Measurements from ENCODE around the gene ANXA7.
"Not testable (repeated sequence)": the region's sequence is repeated elsewhere in the genome, so short reads cannot be mapped to it uniquely, and the experiment has no call there.

Gene ANXA7

GRCh38 chr10:73408061-73408460 lies 5.8 kb downstream of the ANXA7 start:
- no peak for DNase-seq (ENCODE audit: low read depth in 2 of 2, low spot score in 1 of 2)

GRCh38 chr10:73407495-73407894 lies 6.4 kb downstream of the ANXA7 start:
- no peak for DNase-seq (ENCODE audit: low read depth in 2 of 2, low spot score in 1 of 2)

- DNase-seq (ENCODE audit: low read depth in 2 of 2, low spot score in 1 of 2), result no peak
Observed at GRCh38 chr10:73406846-73407245, 7.0 kb downstream of the ANXA7 start.

GRCh38 chr10:73405556-73405955 lies 8.3 kb downstream of the ANXA7 start:
- no peak for DNase-seq (ENCODE audit: low read depth in 2 of 2, low spot score in 1 of 2)

- DNase-seq (ENCODE audit: low read depth in 2 of 2, low spot score in 1 of 2), result no peak
Observed at GRCh38 chr10:73404690-73405089, 9.2 kb downstream of the ANXA7 start.

- no peak for DNase-seq (ENCODE audit: low read depth in 2 of 2, low spot score in 1 of 2)
Observed at GRCh38 chr10:73401636-73402035, 12.2 kb downstream of the ANXA7 start.

- DNase-seq (ENCODE audit: low read depth in 2 of 2, low spot score in 1 of 2), result no peak
Observed at GRCh38 chr10:73399063-73399462, 14.8 kb downstream of the ANXA7 start.

GRCh38 chr10:73398024-73398423 lies 15.8 kb downstream of the ANXA7 start:
- no peak for DNase-seq (ENCODE audit: low read depth in 2 of 2, low spot score in 1 of 2)

- not testable (repeated sequence) for DNase-seq (ENCODE audit: low read depth in 2 of 2, low spot score in 1 of 2)
Observed at GRCh38 chr10:73394325-73394724, 19.5 kb downstream of the ANXA7 start.

GRCh38 chr10:73388228-73388627 lies 25.6 kb downstream of the ANXA7 start:
- no peak for DNase-seq (ENCODE audit: low read depth in 2 of 2, low spot score in 1 of 2)

GRCh38 chr10:73386583-73386982 lies 27.3 kb downstream of the ANXA7 start:
- no peak for DNase-seq (ENCODE audit: low read depth in 2 of 2, low spot score in 1 of 2)

GRCh38 chr10:73379064-73379748 lies 34.7 kb downstream of the ANXA7 start:
- no peak for DNase-seq (ENCODE audit: low read depth in 2 of 2, low spot score in 1 of 2)

GRCh38 chr10:73376679-73377078 lies 37.2 kb downstream of the ANXA7 start:
- DNase-seq (ENCODE audit: low read depth in 2 of 2, low spot score in 1 of 2), result no peak

- no peak for DNase-seq (ENCODE audit: low read depth in 2 of 2, low spot score in 1 of 2)
Observed at GRCh38 chr10:73368238-73368637, 45.6 kb downstream of the ANXA7 start.

GRCh38 chr10:73366381-73367298 lies 47.2 kb downstream of the ANXA7 start:
- no peak for DNase-seq (ENCODE audit: low read depth in 2 of 2, low spot score in 1 of 2)

- DNase-seq (ENCODE audit: low read depth in 2 of 2, low spot score in 1 of 2), result no peak
Observed at GRCh38 chr10:73364964-73365363, 48.9 kb downstream of the ANXA7 start.

- DNase-seq (ENCODE audit: low read depth in 2 of 2, low spot score in 1 of 2), result no peak
Observed at GRCh38 chr10:73359492-73359891, 54.4 kb downstream of the ANXA7 start.

GRCh38 chr10:73358331-73359279 lies 55.3 kb downstream of the ANXA7 start, which contains the start of gene CFAP70:
Gene CFAP70, minus strand, starts transcription at chr10:73358864. Its CDS starts 4,068 bp downstream, at chr10:73354796.
- DNase-seq (ENCODE audit: low read depth in 2 of 2, low spot score in 1 of 2), result peak; percentile 60 to 80

- no peak for DNase-seq (ENCODE audit: low read depth in 2 of 2, low spot score in 1 of 2)
Observed at GRCh38 chr10:73357821-73358220, 56.0 kb downstream of the ANXA7 start.

- DNase-seq (ENCODE audit: low read depth in 2 of 2, low spot score in 1 of 2), result no peak
Observed at GRCh38 chr10:73357166-73357565, 56.7 kb downstream of the ANXA7 start.

- no peak for DNase-seq (ENCODE audit: low read depth in 2 of 2, low spot score in 1 of 2)
Observed at GRCh38 chr10:73344269-73344668, 69.6 kb downstream of the ANXA7 start.
